Stimulated activated CD4-positive, alpha-beta T cell treated with anti-CD3 and anti-CD28 coated beads, Interleukin-4, amount 100 ng/mL, for 24 hours (primary cell): Measurements from ENCODE around the gene MMP28.

Experiments
- DNase-seq: peaks from one replicate; pipeline ENCODE4 v3.0.0-alpha.2; 2020

Gene MMP28

GRCh38 chr17:35797918-35798317 is 2.5 kb upstream of the MMP28 start:
- DNase-seq, result no peak

GRCh38 chr17:35797370-35797769 is 1.9 kb upstream of the MMP28 start:
- no peak for DNase-seq

- DNase-seq, result no peak
These were observed 1.5 kb upstream of the MMP28 start for GRCh38 chr17:35796942-35797341.

- no peak for DNase-seq
These were observed 427 bp upstream of the MMP28 start for GRCh38 chr17:35795871-35796265.

GRCh38 chr17:35793257-35793656 is 2.2 kb downstream of the MMP28 start:
- DNase-seq, result no peak

GRCh38 chr17:35791681-35792350 is 3.6 kb downstream of the MMP28 start:
- DNase-seq, result no peak

- DNase-seq, result no peak
These were observed 4.6 kb downstream of the MMP28 start for GRCh38 chr17:35790841-35791240.

GRCh38 chr17:35788477-35789368 is 6.7 kb downstream of the MMP28 start:
- DNase-seq, result no peak

GRCh38 chr17:35786941-35787432 is 8.5 kb downstream of the MMP28 start:
- no peak for DNase-seq

- no peak for DNase-seq
These were observed 10.5 kb downstream of the MMP28 start for GRCh38 chr17:35784895-35785294.

- DNase-seq, result no peak
These were observed 14.5 kb downstream of the MMP28 start for GRCh38 chr17:35780950-35781349.

- DNase-seq, result no peak
These were observed 16.7 kb downstream of the MMP28 start for GRCh38 chr17:35778641-35779196.

- DNase-seq, result no peak
These were observed 19.9 kb downstream of the MMP28 start for GRCh38 chr17:35775583-35775982.

- no peak for DNase-seq
These were observed 20.4 kb downstream of the MMP28 start for GRCh38 chr17:35775039-35775438.

- DNase-seq, result no peak
These were observed 20.9 kb downstream of the MMP28 start for GRCh38 chr17:35774499-35774898.

- no peak for DNase-seq
These were observed 21.6 kb downstream of the MMP28 start for GRCh38 chr17:35773679-35774425.

- DNase-seq, result no peak
These were observed 22.3 kb downstream of the MMP28 start for GRCh38 chr17:35773129-35773528.

GRCh38 chr17:35769895-35770486 is 25.4 kb downstream of the MMP28 start:
- no peak for DNase-seq

- DNase-seq, result no peak
These were observed 26.6 kb downstream of the MMP28 start for GRCh38 chr17:35768797-35769196.

GRCh38 chr17:35766903-35767510 is 28.4 kb downstream of the MMP28 start:
- peak; percentile 36 for DNase-seq

GRCh38 chr17:35766489-35766877 is 29.0 kb downstream of the MMP28 start:
- DNase-seq, result no peak
